Activated CD8-positive, alpha-beta T cell treated with anti-CD3 and anti-CD28 coated beads for 36 hours (primary cell): ENCODE results near the gene IKZF1. TPM values are rescaled to one million over a fixed set of nuclear protein-coding genes. Genes with fewer than 3 reads are reported as not detected.

Source experiments
- ATAC-seq: fragments of 200-7000 bp; cut with Tn5 transposase; one replicate; pipeline ENCODE4 v1.10.0; 2021; ENCODE audit warnings: mild to moderate bottlenecking, moderate library complexity
- CTCF ChIA-PET: fragments of 350-600 bp; sonication (Branson Sonifier 250); formaldehyde crosslinking; loops from one replicate; lab custom pipeline; 2021; ENCODE audit warnings: antibody characterized with exemption; lab: Charles Lee
- POLR2A ChIA-PET: fragments of 350-600 bp; sonication (Branson Sonifier 250); formaldehyde crosslinking; loops from one replicate; lab custom pipeline; 2021; ENCODE audit warnings: antibody characterized with exemption; lab: Charles Lee
- DNase-seq: peaks from one replicate; pipeline ENCODE4 v3.0.0-alpha.2; 2020
- H3K27ac Mint-ChIP-seq: one replicate; pipeline ENCODE4 v1.8.0; 2021; ENCODE audit warnings: mild to moderate bottlenecking, mixed read lengths
- H3K27me3 Mint-ChIP-seq: one replicate; pipeline ENCODE4 v1.8.0; 2021; ENCODE audit warnings: mixed read lengths
- H3K36me3 Mint-ChIP-seq: one replicate; pipeline ENCODE4 v1.8.0; 2021; ENCODE audit warnings: low read depth, mixed read lengths
- H3K4me1 Mint-ChIP-seq: one replicate; pipeline ENCODE4 v1.8.0; 2021; ENCODE audit warnings: low read depth, mixed read lengths
- H3K4me3 Mint-ChIP-seq: one replicate; pipeline ENCODE4 v1.8.0; 2021; ENCODE audit warnings: mild to moderate bottlenecking, moderate library complexity, mixed read lengths
- H3K9me3 Mint-ChIP-seq: one replicate; pipeline ENCODE4 v1.8.0; 2021; ENCODE audit warnings: mixed read lengths
- intact Hi-C: fragments of 100-400 bp; cut with micrococcal nuclease; formaldehyde crosslinking; loops from one replicate; pipeline ENCODE4 v1.10.0; 2022
- total RNA-seq, 2 experiments: library from RNA; stranded (reverse); gene quantifications; one replicate each; pipeline ENCODE4 v1.2.3, GENCODE V29; 2021
- TF ChIP-seq, protein P1 (sequence below): fragments of 200-600 bp; IDR thresholded peaks from one replicate; pipeline ENCODE4 v1.8.0; 2022; ENCODE audit warnings: antibody characterized with exemption, mild to moderate bottlenecking

IKZF1 gene
- total RNA-seq, 2 experiments from 2014 or later, result 277 to 295 TPM

DNA sequence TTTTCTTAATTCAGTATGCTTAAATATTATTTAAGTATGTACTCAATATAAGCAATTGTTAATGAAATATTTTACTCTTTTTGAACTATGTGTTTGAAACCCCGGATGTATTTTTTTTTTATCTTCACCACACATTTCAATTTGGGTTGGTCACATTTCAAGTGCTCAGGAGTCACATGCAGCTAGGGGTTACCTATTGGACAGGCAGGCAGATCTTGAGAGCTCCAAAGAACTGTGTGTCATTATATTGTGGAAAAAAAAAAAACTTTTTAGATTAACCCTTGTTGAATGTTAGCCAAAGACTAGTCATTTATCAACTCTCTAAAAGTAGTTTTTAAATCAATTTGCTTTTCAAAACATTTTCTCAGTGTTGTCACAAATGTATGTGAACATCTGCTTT lies 37.2 kb downstream of the IKZF1 start:
- DNase-seq, result peak; percentile 52
- Mint-ChIP-seq H3K4me1 (peaks cover 54% of the 10 kb centered on the region), H3K9me3 (no peaks in the 10 kb centered on the region), H3K4me3 (peak overlapping the region; percentile 69), H3K36me3 (peaks cover 87% of the 10 kb centered on the region), H3K27ac (no peak overlapping the region), H3K27me3 (no peaks in the 10 kb centered on the region)
- ATAC-seq, result peak; percentile 28
- intact Hi-C loops, result no loop called here
- CTCF ChIA-PET, result interaction anchor here (1.0 to 7.6 kb wide), 9 partner anchors 8 to 136 kb away, joined by 4 to 82 read pairs (median 5); partner anchors contain the start of gene IKZF1
- TF ChIP-seq, protein P1, sequence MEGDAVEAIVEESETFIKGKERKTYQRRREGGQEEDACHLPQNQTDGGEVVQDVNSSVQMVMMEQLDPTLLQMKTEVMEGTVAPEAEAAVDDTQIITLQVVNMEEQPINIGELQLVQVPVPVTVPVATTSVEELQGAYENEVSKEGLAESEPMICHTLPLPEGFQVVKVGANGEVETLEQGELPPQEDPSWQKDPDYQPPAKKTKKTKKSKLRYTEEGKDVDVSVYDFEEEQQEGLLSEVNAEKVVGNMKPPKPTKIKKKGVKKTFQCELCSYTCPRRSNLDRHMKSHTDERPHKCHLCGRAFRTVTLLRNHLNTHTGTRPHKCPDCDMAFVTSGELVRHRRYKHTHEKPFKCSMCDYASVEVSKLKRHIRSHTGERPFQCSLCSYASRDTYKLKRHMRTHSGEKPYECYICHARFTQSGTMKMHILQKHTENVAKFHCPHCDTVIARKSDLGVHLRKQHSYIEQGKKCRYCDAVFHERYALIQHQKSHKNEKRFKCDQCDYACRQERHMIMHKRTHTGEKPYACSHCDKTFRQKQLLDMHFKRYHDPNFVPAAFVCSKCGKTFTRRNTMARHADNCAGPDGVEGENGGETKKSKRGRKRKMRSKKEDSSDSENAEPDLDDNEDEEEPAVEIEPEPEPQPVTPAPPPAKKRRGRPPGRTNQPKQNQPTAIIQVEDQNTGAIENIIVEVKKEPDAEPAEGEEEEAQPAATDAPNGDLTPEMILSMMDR, result no peak
- POLR2A ChIA-PET, result interaction anchor here (0.9 to 40.7 kb wide), 4 partner anchors 20 to 131 kb away, joined by 4 to 1646 read pairs (median 517); partner anchors contain the start of gene IKZF1

DNA sequence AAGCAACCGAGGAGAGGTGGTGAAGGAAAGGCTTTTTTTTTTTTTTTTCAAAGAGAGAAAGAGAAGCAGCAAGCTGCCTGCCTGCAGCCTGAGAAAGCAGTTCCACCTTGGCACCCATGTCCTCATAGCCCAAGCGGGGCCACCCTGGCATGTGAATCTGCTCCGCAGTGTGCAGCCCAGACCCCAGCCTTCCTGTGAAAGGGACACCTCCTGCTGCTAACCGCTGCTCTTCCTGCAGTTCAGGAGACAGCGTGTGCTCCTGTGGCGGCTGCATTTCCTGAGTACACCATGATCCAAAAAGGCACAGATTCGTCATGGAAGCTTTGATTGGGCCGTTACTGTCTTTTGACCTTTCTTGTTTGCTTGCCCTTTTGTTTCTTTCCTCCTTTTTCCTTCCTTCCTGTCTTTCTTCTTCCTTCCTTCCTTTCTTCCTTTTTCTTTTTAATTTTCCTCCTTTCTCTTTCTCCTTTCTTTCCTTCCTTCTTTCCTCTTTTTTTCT lies 38.1 kb downstream of the IKZF1 start:
- TF ChIP-seq, protein P1, result no peak
- Mint-ChIP-seq H3K36me3 (peaks cover 87% of the 10 kb centered on the region), H3K27me3 (no peaks in the 10 kb centered on the region), H3K9me3 (no peaks in the 10 kb centered on the region), H3K27ac (no peak overlapping the region), H3K4me3 (peak overlapping the region; percentile 69), H3K4me1 (peaks cover 63% of the 10 kb centered on the region)
- ATAC-seq, result peak; percentile 17
- intact Hi-C loops, result no loop called here
- DNase-seq, result peak; percentile 71
- CTCF ChIA-PET, result interaction anchor here (0.6 to 7.6 kb wide), 9 partner anchors 9 to 137 kb away, joined by 3 to 82 read pairs (median 4); no protein-coding TSS in a partner anchor
- POLR2A ChIA-PET, result interaction anchor here (0.9 to 40.7 kb wide), 5 partner anchors 19 to 138 kb away, joined by 3 to 1646 read pairs (median 7); partner anchors contain the start of gene IKZF1

DNA sequence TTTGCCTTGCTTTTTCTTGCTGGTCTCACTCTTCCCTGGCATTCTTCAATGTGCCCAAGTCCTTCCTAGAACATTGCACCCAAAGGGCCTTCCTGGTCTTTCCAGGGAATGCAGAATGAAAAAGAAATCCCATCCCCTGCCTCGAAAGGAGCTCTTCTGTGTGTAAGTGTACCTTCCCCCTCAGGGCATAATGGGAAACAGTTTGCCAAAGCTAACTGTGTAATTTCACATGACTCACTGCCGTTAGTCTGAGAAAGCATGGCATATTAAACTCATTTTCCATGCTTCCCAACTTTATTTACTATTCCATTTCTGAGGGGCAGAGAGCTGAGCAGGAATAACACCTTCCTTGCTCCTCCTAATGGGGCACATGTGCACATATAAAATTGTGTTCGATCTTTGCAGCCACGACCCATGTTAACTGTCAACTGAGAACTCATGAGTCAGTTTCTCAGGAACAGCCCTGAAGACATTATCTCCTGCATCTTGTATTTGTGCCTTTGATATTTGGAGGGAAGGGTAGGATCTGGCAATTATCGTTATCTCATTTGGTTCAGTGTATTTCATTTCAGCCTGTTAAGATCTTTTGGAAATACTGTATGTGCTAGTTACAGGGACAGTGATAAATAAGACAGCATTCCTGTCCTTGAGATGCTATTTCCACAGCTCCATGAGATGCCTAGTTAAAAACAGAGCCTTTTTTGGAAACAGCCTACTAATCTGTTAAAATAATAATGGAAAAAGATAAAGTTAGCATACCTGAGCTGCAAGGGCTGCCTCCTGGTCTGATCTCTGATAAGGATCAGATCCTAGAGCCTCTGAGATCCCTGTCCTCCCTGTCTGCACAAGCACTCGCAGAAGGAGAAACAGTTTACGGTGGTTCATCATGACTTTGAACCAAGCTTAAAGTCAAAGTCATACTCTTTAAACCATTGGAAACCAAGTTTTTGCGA lies 42.3 kb downstream of the IKZF1 start:
- POLR2A ChIA-PET, result interaction anchor here (0.6 to 40.7 kb wide), 14 partner anchors 1 to 198 kb away, joined by 3 to 1646 read pairs (median 4); partner anchors contain the start of gene IKZF1
- intact Hi-C loops, result loop anchor here (2.0 to 5.0 kb wide), 2 partner anchors 22 to 80 kb away; no protein-coding TSS in a partner anchor
- Mint-ChIP-seq H3K27me3 (no peaks in the 10 kb centered on the region), H3K9me3 (no peaks in the 10 kb centered on the region), H3K27ac (peak overlapping the region; percentile 95), H3K4me3 (peak overlapping the region; percentile 55), H3K36me3 (peaks cover 90% of the 10 kb centered on the region), H3K4me1 (peaks cover 96% of the 10 kb centered on the region)
- CTCF ChIA-PET, result interaction anchor here (0.6 to 4.3 kb wide), 20 partner anchors 9 to 204 kb away, joined by 3 to 42 read pairs (median 4); no protein-coding TSS in a partner anchor
- ATAC-seq (no peak), DNase-seq (no peak)
- TF ChIP-seq, protein P1, result no peak

DNA sequence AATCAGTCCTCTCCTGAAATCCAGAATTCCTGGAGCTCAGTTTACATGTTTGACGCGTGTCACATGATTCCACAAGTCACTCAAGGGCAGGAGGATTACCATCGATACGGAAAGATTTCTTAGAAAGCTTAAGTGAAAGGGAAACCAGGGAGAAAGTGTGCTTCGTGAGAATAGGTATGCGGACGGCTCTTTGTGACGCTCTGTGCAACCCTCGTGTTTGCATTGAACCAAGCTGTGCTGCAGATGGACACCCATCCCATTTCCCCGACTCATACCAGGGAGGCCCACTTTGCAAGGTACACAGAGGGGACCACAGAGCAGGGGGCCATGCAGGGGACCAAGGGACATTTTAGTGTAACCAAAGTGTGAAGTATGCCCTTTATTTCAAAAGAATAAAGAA lies 43.2 kb downstream of the IKZF1 start:
- ChIA-PET POLR2A (interaction anchor here (0.8 to 40.7 kb wide), 8 partner anchors 0 to 165 kb away, joined by 3 to 1646 read pairs (median 12); partner anchors contain the start of gene IKZF1), CTCF (interaction anchor here (0.6 to 4.3 kb wide), 15 partner anchors 8 to 205 kb away, joined by 3 to 42 read pairs (median 5); no protein-coding TSS in a partner anchor)
- DNase-seq, result peak; percentile 73
- peak; percentile 5 for ATAC-seq
- Mint-ChIP-seq H3K4me1 (peaks cover 93% of the 10 kb centered on the region), H3K4me3 (peak overlapping the region; percentile 55), H3K9me3 (no peaks in the 10 kb centered on the region), H3K27ac (peak overlapping the region; percentile 95), H3K36me3 (peaks cover 86% of the 10 kb centered on the region), H3K27me3 (no peaks in the 10 kb centered on the region)
- intact Hi-C loops, result loop anchor here (2.0 to 5.0 kb wide), 2 partner anchors 21 to 80 kb away; no protein-coding TSS in a partner anchor
- TF ChIP-seq, protein P1, result no peak
